Measurements from ENCODE around the gene GPR146. TPM values are rescaled to one million over a fixed set of nuclear protein-coding genes. Genes with fewer than 3 reads are reported as not detected.

GPR146 gene
- total and polyA plus RNA-seq, 2 of the 8 experiments (the other 6 are each of a cell fraction or from before 2014, with no cell fraction given): 1.8 to 2.7 TPM

DNA sequence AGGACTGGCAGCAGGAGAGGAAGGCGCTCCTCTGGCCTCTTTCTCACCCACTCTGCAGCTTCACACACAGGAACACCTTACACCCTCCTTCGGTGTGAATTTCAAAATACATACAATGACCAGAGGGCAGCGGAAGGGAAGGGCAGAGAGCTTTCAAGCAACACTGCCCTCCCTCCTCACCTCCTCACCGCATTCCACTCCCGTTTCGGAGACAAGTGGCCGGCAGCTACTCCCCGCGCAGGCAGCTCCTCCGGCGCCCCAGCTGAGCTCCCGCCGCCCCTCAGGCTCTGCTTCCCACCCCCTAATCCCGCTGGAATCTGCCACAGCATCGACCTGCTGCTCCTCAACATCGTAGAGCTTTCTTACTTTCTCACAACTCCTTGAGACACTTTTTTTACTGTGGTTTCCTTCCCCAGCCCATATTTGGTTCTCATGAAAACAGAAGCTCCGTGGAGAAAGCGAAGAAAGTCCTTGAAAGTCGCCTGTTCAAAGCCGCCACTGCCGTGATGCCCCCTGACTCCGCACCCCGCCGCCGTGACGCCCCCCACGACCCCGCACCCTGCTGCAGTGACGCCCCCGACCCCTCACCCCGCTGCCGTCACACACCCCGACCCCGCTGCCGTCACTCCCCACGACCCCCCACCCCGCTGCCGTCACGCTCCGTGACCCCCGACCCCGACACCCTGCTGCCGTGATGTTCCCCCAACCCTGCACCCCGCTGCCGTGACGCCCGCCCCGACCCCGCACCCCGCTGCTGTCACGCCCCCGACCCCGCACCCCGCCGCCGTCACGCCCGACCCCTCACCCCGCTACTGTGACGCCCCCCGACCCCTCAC is 29.0 kb downstream of the GPR146 start:
- Histone ChIP-seq H3K14ac (ENCODE audit: insufficient read length) (no peak overlapping the region), H4K20me1 (replicated peaks in 1 of 2; ENCODE audit: control insufficient read depth in 1 of 2, insufficient read depth in 2 of 2, low read length in 2 of 2) (peaks cover 0 to 8% of the 10 kb centered on the region in 2 experiments), H4K5ac (ENCODE audit: insufficient read length, low read depth, low read length) (no peak overlapping the region), H3K27me3 (replicated peaks in 1 of 4; ENCODE audit: control insufficient read depth in 3 of 4, extremely low read depth in 1 of 4, insufficient read depth in 3 of 4, low read length in 3 of 4) (no peaks in the 10 kb centered on the region), H3K36me3 (ENCODE audit: control insufficient read depth in 2 of 4, insufficient read depth in 4 of 4, low read length in 3 of 4) (no peaks in the 10 kb centered on the region), H3K79me2 (ENCODE audit: control insufficient read depth in 1 of 2, insufficient read depth in 2 of 2, low read length in 2 of 2) (peaks cover 0 to 2% of the 10 kb centered on the region in 2 experiments; a peak in 1 of 4 replicates), H2BK12ac (ENCODE audit: low read depth, low read length) (no peak overlapping the region), H2BK5ac (ENCODE audit: low read depth, low read length) (no peak overlapping the region), H2BK15ac (ENCODE audit: low read length) (no peak overlapping the region), H3K27ac (ENCODE audit: low read depth, low read length) (no peak overlapping the region), H3K9me3 (ENCODE audit: insufficient read depth in 2 of 2, low read depth in 1 of 2, low read length in 1 of 2) (peaks cover 6 to 7% of the 10 kb centered on the region in 2 experiments; a peak in 3 of 4 replicates), H2BK20ac (ENCODE audit: low read length) (no peak overlapping the region), H2AFZ (ENCODE audit: low read length) (no peak overlapping the region), H3K79me1 (ENCODE audit: low read depth, low read length) (peaks cover 6% of the 10 kb centered on the region), H3K56ac (replicated peaks; ENCODE audit: insufficient read length, low read depth, low read length) (no peak overlapping the region), H3K9ac (replicated peaks in 1 of 4; ENCODE audit: extremely low read depth in 1 of 4, low read depth in 3 of 4, low read length in 3 of 4) (no peak overlapping the region; a peak in 1 of 7 replicates), H2BK120ac (replicated peaks; ENCODE audit: low read depth, low read length) (no peak overlapping the region), H3K23me2 (ENCODE audit: low read depth, low read length) (peaks cover 5% of the 10 kb centered on the region; the same call in 1 of the 2 replicates), H3K4me3 (ENCODE audit: extremely low read depth in 1 of 4, insufficient read depth in 2 of 4, low read depth in 3 of 4, low read length in 4 of 4) (no peak overlapping the region), H3K4me2 (ENCODE audit: insufficient read depth in 1 of 2, low read depth in 2 of 2, low read length in 2 of 2) (no peak overlapping the region; a peak in 1 of 4 replicates), H3K4me1 (replicated peaks in 1 of 4; ENCODE audit: control insufficient read depth in 3 of 4, insufficient read depth in 4 of 4, low read length in 3 of 4) (no peaks in the 10 kb centered on the region; a peak in 2 of 7 replicates), H4K8ac (ENCODE audit: extremely low read depth, insufficient read depth, low read length) (0 out of 2 replicates have a peak overlapping the region, but pooled peaks have one; percentile 38), H3K4ac (replicated peaks; ENCODE audit: insufficient read length, low read depth, low read length) (no peak overlapping the region), H4K91ac (replicated peaks; ENCODE audit: insufficient read length, low read length) (peak overlapping the region; percentile 15), H3K18ac (ENCODE audit: extremely low read depth, low read length) (no peak overlapping the region), H3K23ac (ENCODE audit: insufficient read length) (no peak overlapping the region), H2AK5ac (ENCODE audit: low read depth, low read length) (no peak overlapping the region)
- CTCF ChIA-PET (ENCODE audit: partially characterized antibody): interaction anchor here (0.6 to 2.2 kb wide), 8 partner anchors 12 to 92 kb away, joined by 3 to 7 read pairs (median 3); no protein-coding TSS in a partner anchor
- POLR2A ChIA-PET (ENCODE audit: partially characterized antibody): interaction anchor here (0.6 kb wide), 1 partner anchor 118 kb away, joined by 3 read pairs; no protein-coding TSS in a partner anchor
- WGBS, 2 experiments (ENCODE audit: extremely low coverage in 1 of 2, insufficient coverage in 1 of 2, insufficient read length in 1 of 2, insufficient replicate concordance in 2 of 2, low coverage in 1 of 2, low lambda C conversion rate in 2 of 2, missing lambda C conversion rate in 1 of 2): 88% methylated on average over 17 of the region's 61 CpGs; no CpG with 5 or more reads in 1 of the 2 experiments
- DNase-seq (ENCODE audit: low read depth in 1 of 2, low spot score in 2 of 2) (no peak), FAIRE-seq (no peak)
- TF ChIP-seq KDM1A (IDR thresholded peaks at IDR 0.05; ENCODE audit: borderline replicate concordance, low read length) (no peak), SIRT6 (IDR thresholded peaks at IDR 0.05; ENCODE audit: low read length) (no peak), NANOG (IDR thresholded peaks at IDR 0.05; ENCODE audit: insufficient read depth, low read depth, low read length, poor library complexity, severe bottlenecking) (no peak), BCL11A (IDR thresholded peaks at IDR 0.05; ENCODE audit: low read depth in 2 of 2, low read length in 2 of 2) (no peak), SP2 (IDR thresholded peaks at IDR 0.05; ENCODE audit: low read length) (no peak), RAD21 (IDR thresholded peaks at IDR 0.05 in 1 of 2, conservative IDR thresholded peaks at IDR 0.05 in 1 of 2; ENCODE audit: low read depth in 2 of 2, low read length in 2 of 2) (no peak), SIX5 (IDR thresholded peaks at IDR 0.05; ENCODE audit: low read depth, low read length) (no peak), TAF1 (IDR thresholded peaks at IDR 0.05; ENCODE audit: low read depth, low read length) (no peak)
- TF ChIP-seq, protein P1, sequence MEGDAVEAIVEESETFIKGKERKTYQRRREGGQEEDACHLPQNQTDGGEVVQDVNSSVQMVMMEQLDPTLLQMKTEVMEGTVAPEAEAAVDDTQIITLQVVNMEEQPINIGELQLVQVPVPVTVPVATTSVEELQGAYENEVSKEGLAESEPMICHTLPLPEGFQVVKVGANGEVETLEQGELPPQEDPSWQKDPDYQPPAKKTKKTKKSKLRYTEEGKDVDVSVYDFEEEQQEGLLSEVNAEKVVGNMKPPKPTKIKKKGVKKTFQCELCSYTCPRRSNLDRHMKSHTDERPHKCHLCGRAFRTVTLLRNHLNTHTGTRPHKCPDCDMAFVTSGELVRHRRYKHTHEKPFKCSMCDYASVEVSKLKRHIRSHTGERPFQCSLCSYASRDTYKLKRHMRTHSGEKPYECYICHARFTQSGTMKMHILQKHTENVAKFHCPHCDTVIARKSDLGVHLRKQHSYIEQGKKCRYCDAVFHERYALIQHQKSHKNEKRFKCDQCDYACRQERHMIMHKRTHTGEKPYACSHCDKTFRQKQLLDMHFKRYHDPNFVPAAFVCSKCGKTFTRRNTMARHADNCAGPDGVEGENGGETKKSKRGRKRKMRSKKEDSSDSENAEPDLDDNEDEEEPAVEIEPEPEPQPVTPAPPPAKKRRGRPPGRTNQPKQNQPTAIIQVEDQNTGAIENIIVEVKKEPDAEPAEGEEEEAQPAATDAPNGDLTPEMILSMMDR (IDR thresholded peaks at IDR 0.05; ENCODE audit: control extremely low read depth in 1 of 3, insufficient read depth in 1 of 3, low read depth in 1 of 3, low read length in 3 of 3): no peak

Data from H1 (cell line).